Esophagus mucosa (tissue), 1 donor: ENCODE data around the gene C6orf89. TPM values are rescaled to one million over a fixed set of nuclear protein-coding genes. Genes with fewer than 3 reads are reported as not detected.
"Not testable (repeated sequence)": the region's sequence is repeated elsewhere in the genome, so short reads cannot be mapped to it uniquely, and the experiment has no call there.

Experiments used
- ATAC-seq: fragments of 200-7000 bp; cut with Tn5 transposase; one replicate; pipeline ENCODE4 v1.9.1; 2020
- total RNA-seq: library from RNA; stranded (reverse); gene quantifications from one replicate; pipeline ENCODE4 v1.2.4, GENCODE V29; 2023
- donor health status: DM: yes; HTN: yes; CAD: no.

The C6orf89 gene
- total RNA-seq, 1 donor from 2014 or later: 33.6 TPM

DNA sequence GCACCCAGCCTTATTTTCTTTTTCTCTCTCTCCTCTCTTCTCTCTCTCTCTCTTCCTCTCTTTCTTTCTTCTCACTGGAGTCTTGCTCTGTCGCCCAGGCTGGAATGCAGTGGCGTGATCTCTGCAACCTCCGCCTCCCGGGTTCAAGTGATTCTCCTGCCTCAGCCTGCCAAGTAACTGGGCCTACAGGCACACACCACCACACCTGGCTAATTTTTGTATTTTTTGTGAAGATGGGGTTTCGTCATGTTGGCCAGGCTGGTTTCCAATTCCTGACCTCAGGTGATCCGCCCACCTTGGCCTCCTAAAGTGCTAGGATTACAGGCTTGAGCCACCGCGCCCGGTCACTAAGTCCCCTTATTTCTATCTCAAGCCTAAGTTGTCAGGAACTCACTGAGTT lies 63.3 kb downstream of the C6orf89 start:
- ATAC-seq: not testable (repeated sequence)

- no peak for ATAC-seq
Measured at GRCh38 chr6:36949636-36950035, 63.9 kb downstream of the C6orf89 start.

DNA sequence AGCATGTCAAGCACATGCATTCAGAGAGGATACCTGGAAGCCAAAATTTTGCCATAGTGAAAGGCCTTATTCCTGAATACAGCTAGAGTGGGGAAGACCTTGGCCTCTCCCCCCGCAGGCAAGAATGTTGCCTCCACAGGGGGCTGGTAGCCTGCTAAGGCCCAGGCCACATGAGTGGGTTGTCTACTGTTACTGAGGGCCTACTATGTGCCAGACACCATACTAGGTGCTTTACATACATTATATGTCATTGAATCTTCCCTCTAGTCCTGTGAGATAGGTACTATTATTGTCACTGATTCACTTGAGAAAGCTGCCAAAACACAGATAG lies 68.1 kb downstream of the C6orf89 start:
- ATAC-seq: no peak

GRCh38 chr6:36954262-36954931 lies 68.6 kb downstream of the C6orf89 start, which contains the start of gene PI16:
Gene PI16, plus strand, starts transcription at chr6:36954738. Its CDS starts 23 bp downstream, at chr6:36954761.
- no peak for ATAC-seq

DNA sequence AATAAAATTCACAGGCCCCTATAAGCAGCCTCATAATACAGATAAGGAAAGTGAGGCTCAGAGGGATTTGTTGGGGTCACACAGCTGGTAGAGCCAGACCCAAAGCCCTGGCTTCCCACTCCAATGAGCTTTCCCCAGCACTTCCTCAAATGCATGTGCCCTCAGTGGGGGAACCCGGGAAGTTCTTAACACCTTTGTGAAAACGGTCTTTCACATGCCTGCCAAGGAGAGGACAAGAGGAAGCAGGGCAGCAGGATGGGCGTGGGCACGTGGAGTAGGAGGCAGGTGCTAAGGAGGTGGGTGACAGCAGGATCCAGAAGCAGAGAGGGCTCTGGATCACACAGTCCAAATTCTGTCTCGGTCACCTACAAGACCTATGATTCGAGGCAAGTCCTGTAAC lies 69.4 kb downstream of the C6orf89 start:
- no peak for ATAC-seq

GRCh38 chr6:36955671-36956445 lies 70.1 kb downstream of the C6orf89 start:
- peak; percentile 79 for ATAC-seq

- no peak for ATAC-seq
Measured at GRCh38 chr6:36956446-36956820, 70.7 kb downstream of the C6orf89 start.

DNA sequence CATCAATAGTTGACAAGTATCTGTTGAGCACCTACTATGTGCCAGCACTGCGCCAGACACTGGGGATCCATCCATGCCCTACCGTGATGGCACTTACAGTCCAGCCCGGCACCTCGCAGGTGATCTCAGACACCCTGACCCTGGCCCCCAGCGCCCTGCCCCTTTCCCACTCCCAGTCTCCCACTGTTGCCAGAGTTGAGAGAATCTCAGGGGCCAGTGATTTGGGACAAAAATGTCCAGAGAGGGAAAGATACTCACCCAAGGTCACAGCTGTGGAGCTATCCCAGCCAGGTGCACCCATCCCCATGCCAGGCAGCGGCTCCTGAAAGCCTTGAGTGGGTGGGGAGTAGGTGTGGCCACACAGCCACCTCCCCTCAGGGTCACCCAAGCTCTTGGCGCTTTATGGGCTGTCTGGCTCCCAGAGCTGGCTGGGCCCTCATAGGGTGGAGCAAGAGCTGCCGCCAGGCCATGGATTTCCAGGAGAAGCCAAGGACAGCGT lies 72.1 kb downstream of the C6orf89 start:
- ATAC-seq: no peak

GRCh38 chr6:36958775-36959554 lies 73.2 kb downstream of the C6orf89 start:
- ATAC-seq: no peak

GRCh38 chr6:36959555-36960250 lies 74.0 kb downstream of the C6orf89 start:
- no peak for ATAC-seq

- no peak for ATAC-seq
Measured at GRCh38 chr6:36961441-36962435, 76.0 kb downstream of the C6orf89 start.

DNA sequence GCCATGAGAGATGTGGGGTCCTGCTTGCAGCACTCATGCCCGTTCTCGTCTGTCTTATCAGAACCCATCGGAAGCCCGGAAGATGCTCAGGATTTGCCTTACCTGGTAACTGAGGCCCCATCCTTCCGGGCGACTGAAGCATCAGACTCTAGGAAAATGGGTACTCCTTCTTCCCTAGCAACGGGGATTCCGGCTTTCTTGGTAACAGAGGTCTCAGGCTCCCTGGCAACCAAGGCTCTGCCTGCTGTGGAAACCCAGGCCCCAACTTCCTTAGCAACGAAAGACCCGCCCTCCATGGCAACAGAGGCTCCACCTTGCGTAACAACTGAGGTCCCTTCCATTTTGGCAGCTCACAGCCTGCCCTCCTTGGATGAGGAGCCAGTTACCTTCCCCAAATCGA lies 77.1 kb downstream of the C6orf89 start:
- peak; percentile 17 for ATAC-seq

DNA sequence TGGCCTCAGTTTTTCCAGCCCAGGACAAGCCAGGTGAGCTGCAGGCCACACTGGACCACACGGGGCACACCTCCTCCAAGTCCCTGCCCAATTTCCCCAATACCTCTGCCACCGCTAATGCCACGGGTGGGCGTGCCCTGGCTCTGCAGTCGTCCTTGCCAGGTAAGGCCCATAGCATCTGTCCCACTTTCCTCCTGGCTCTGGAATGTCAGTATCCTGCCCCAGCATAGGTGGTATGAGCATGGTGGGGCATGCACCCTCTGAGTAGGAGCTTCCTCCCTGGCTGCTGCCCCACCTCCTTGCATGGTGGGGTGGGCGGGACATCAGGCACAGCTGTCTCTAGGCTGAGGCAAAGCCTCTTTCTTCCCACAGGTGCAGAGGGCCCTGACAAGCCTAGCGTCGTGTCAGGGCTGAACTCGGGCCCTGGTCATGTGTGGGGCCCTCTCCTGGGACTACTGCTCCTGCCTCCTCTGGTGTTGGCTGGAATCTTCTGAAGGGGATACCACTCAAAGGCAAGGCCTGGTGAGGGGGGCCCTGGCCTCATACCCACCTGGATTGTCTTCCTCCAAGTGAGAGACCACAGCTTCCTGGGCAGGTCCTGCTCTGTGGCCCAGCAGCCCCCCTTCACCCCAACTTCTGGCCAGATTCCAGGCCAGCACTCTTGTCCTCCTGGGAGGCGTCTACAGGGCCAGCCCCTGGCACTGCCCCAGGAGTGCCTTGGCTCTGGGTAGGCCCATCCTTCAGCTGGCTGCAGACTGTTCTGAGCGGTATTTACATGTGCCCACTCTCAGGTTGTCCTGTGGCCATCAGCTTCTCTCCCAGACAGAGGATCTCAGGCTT lies 77.9 kb downstream of the C6orf89 start:
- peak; percentile 27 for ATAC-seq

DNA sequence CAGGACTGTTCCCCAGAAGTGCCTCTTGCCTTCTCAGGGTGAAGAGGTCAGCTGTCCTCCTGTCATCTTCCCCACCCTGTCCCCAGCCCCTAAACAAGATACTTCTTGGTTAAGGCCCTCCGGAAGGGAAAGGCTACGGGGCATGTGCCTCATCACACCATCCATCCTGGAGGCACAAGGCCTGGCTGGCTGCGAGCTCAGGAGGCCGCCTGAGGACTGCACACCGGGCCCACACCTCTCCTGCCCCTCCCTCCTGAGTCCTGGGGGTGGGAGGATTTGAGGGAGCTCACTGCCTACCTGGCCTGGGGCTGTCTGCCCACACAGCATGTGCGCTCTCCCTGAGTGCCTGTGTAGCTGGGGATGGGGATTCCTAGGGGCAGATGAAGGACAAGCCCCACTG lies 78.6 kb downstream of the C6orf89 start:
- no peak for ATAC-seq

DNA sequence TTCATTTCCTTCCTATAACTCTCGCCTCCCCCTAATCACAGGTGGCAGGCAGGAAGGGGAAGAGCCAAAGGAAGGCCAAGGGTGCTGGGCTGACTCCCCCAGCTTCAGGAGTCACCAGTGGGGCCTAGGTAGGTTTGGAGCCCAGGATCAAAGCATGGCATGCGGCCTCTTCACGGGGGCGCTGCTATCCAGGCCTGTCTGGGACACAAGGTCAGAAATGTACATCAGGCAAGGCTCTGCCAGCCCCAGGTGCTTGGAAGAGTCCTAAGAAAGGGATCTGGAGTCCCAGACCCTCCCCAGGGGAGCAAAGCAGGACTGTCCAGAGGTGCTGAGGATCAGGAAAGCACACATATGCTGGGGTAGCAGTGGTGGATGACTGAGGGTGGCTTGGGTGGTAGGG lies 79.2 kb downstream of the C6orf89 start:
- ATAC-seq: no peak

DNA sequence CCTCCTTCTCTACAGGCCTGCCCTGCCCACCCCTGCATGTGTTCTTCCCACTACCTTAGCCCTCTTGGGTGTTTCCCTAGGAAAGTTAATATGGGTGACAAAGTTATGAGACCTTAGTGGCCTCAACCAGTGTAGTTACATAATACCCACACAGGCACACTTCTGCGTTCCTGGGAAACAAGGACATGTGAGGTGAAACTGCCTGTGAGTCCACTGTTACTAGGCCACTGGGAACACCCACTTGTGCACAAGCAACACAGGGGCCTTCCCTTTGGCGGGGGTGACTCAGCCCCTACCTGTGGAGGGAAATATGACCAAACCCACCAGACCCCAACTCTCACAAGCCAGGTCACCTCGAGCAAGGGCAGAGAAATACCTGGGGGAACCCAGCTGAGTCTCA lies 81.5 kb downstream of the C6orf89 start:
- no peak for ATAC-seq

GRCh38 chr6:36967757-36968156 lies 82.0 kb downstream of the C6orf89 start:
- no peak for ATAC-seq

GRCh38 chr6:36968266-36968977 lies 82.7 kb downstream of the C6orf89 start:
- ATAC-seq: peak; percentile 72

- peak; percentile 54 for ATAC-seq
Measured at GRCh38 chr6:36969240-36969691, 83.5 kb downstream of the C6orf89 start.
